NCI-H510A (cell line): ENCODE data around the gene PPP2R2C.

ENCODE experiments used
- DNase-seq: peaks from one replicate; lab custom pipeline; 2025; lab: John Stamatoyannopoulos, UW

PPP2R2C gene

DNA sequence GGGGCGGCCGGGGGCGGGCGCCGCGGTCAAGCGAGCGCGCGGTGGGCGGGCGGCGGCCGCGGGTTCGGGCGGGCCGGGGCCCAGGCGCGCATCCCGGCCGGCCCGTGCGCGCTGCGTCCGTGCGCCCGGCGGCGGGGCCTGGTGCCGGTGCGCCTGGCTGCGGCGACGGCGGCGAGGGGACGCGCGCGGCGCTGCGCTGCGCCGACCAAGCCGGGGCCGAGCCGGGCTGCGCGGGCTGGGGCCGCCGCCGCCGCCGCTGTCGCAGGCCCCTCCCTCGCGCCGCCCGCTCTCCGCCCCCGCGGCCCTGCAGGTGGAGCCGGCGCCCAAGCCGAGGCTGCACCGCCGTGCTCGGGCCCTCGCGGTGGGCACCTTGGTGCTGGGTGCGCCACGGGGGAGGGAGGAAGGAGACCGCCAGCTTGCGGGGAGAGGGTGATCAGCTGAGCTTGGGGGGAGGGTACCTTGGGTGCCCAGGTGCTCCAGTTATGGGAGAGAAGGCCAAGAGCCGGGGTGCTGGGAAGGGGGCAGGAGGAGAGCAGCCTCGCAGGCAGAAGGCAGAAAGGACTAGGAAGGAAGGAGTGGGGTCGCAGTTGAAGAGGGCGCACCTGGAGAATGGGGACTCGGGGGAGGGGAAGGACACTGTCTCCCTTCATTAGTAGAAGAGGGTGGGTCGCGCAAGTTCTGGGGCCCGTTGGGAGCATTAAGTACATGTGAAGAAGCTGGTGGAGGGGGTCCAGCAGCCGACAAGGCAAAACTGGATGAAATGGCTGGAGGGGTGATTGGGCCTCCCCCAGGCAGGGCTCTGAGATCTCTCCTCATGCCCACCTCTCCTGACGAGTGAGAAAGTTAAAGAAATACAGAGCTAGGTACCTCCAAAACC lies at the start of gene PPP2R2C:
TSS of gene PPP2R2C (minus strand) at position 228 of the 877 bp plus-strand sequence. CDS start 385 bp downstream, outside the sequence.
- no peak for DNase-seq

DNA sequence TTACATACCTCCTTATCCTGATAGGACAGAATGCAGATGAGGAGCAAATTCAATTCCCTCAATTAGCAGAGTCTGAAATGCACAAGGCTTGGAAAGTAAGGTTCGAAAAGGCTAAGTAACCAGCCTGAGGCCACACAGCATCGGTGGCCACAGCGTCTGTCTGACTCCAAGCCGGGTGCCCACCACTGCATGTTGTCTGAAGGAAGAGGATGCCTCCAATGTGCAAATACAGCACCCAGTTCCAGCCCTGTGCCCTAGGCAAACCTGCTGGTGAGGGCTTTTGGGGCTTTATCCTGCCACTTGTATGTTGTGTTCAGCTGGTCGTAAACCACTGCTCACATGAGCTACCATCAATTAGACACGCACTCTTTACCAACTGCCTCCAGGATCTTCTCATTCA lies 48.6 kb upstream of the PPP2R2C start:
- DNase-seq: no peak

DNA sequence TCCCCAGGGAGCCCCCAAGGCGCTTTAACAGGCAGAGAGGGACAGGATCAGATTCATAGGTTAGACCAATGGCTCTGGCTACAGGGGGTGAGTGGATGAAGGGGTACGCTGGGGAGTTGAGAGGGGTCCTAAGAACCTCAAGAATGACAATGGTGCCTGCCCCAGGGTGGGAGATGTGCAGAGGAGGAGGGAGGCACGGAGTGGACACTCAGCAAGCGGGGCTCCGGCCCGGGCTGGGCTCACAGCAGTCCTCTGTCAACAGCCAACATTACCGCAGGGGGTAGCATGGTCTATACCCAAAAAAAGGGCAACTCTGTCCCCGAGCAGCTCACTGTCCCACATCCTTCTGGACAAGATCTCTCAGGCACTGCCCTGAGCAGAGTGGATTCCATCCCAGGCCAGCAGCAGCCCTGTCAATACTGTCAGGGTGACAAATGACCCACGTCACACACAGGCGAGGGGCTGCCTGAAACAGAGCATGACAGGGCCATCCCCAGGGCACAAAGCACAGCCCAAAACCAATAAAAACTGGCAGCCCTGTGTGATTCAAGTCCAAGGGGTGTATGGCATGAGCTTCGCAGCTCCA lies 47.7 kb upstream of the PPP2R2C start:
- no peak for DNase-seq

DNA sequence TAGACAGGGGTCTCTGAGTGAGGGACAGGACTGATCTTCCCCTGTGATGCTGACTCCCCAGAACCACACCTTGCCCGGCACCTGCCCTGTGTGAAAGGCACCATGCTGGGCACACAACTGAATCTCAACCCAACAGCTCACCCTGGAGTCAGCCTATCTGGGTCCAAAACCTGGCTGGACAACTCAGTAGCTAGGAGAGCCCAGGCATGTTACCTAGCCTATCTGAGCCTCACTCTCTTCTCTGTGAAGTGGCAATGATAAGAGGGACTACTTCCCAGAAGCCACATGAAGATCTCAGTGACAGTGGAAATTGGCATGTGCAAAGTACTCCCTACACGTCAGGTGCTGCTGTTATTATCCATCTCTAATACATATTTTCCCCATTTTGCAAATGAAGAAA lies 44.8 kb upstream of the PPP2R2C start:
- no peak for DNase-seq

DNA sequence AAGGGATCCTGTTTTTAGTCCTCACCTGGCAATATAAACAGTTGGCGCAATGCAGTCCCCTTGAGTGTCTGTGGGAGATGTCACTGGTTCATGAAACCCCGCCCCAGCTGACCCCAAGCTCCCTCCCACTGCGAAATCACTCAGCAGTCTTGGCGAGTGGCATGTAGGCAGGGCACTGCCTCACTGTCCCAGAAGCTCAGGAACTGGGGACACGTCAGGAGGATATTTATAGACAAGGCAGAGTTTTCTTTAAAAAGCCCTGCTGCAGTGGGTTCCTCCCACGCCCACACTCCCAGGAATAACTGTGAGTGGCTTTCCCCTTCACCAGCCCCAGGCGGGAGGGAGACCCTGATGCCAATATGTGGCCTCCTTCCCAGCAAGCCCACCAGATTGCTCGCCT lies 44.3 kb upstream of the PPP2R2C start:
- no peak for DNase-seq

DNA sequence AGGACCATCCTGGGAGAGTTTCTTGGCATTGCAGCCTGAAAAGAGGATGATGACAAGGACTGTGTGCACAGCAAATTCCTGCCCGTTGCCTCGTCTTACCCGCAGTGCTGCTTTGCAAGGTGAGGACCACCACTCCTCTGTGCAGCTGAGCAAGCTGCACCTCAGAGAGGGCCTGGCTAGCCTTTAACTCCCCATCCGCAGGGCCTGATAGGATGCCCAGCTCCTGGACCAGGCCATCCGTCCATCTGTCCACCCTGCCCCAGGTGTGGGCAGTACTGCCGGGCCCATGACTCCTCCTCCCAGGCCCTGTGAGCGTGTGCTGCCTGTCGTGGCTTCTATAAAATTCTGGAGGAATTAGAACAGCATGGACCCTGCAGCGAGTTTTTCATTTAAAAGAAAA lies 43.9 kb upstream of the PPP2R2C start:
- no peak for DNase-seq

DNA sequence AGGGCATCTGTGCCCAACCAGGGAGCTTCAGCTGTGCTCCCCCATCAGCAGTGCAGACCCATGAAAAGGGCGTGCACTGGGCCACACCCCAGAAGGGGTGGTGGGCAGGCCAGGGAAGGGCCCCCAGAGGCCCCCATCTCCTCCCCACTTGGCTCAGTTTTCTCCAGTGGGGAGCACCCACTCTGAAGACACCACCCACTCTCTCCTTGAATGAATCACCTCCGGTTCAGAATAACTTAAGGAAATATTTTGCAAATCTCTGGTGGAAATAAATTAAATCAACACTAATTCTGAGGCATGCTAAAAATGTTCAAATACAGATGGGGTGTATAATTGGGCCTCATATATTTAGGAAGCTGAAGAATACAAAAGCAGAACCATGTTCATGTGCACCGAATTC lies 41.3 kb upstream of the PPP2R2C start:
- no peak for DNase-seq

DNA sequence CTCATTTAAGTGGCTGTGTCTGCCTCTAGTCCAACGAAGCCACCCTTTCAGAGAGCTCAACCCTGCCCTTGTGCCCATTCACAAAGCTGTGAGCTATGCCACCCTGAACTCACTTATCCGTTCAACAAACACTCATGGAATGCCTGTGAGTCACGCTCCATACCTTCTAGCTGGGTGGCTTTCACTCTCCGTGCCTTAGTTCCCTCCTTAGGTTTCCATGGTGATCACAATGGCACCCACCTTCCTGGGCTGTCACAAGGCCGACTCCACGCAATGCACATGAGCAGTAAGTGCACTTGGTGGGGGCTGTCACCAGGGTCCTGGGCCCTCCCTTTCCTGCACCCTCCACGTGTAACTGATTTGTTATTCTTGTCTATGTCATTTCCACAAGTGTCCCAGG lies 37.2 kb upstream of the PPP2R2C start:
- DNase-seq: no peak

DNA sequence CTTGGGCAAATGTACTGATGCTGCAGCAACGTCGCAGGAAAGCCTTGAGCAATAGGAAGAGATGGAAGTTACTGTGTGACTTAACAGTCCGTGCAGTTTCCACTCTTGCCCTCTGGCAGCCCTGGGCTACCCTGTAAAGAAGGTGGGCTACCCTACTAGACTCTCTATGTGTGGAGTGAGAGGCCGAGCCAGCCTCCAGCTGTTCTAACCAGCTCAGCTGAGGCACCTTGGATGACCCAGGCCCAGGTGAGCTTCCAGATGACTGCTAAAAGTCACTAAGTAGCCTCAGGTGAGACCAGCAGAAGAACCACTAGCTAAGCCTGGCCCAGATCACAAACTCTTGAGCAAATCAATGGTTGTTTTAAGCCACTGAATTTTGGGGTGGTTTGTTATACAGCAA lies 34.9 kb upstream of the PPP2R2C start:
- DNase-seq: no peak

DNA sequence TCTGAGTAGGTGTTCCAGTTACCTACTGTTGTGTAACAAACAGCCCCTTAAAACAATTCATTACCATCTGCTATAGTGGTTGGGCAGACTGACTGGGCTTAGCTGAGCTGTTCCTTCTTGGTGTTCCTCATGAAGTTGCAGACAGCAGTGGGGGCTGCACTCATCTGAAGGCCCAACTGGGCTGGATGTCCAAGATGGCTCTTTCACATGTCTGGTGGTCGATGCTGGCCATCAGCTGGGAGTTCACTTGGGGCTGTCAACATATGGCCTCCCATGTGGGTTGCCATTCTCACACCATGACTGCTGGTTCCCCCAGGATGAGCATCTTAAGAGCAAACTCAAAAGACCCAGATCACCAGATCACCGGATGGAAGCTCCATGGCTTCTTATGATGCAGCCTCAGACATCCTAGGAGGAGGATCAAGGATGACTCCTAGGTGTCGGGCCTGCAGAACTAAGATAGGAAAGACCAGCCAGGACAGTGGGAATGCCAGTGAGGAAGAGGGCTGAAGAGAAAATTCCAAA lies 34.3 kb upstream of the PPP2R2C start:
- DNase-seq: no peak

DNA sequence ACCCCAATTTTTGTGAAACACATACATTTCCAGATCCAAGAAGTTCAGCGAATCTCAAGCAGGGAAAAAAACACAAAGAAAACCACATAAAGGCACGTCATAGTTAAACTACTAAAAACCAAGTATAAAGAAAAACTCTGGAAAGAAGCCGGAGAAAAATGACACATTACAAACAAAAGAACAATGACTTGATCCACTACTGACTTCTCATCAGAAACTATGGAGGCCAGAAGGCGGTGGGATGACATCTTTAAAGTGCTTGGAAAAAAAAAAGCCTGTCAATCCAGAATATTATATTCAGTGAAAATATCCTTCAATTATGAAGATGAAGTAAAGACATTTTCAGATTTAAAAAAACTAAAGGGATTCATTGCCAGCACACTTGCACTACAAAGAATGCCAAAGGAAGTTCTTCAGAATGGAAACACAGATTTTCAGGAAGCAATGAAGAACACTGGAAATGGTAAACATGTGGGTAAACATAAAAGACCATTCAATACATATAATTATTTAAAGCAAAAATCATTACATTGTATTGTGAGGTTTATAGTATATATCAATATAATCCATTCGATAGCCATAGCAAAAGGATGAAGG lies 32.6 kb upstream of the PPP2R2C start:
- no peak for DNase-seq

DNA sequence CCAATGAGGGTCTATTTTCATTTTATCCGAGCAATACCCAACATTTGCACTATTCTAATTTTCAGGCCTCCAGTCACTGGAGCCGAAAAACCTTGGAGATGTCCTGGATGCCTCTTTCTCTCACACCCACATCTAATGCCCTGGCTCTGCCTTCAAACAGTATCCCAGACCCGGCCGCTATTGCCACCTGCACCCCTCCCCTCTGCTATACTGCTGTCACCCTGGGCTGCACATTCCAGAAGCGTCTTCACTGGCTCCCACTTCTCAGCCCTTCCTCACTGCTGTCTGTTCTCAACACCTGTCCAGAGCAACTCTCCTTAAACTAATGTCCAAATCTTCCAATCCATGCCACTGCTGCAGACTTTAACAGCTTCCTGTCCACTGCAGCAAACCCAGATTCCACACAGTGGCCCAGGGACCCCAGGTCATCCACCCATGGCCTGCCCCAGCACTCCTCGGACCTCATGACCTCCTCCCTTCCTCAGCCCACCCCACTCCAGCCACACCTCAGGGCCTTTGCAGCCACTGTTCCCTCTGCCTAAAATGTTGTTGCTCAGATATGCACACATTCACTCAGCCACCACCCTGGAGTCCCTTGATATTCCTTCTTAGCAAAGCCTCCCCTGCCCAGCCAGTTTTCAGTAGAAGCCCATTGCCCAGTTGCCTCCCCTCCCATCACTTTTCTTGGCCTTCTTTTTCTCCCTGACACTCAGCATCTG lies 30.5 kb upstream of the PPP2R2C start:
- no peak for DNase-seq

DNA sequence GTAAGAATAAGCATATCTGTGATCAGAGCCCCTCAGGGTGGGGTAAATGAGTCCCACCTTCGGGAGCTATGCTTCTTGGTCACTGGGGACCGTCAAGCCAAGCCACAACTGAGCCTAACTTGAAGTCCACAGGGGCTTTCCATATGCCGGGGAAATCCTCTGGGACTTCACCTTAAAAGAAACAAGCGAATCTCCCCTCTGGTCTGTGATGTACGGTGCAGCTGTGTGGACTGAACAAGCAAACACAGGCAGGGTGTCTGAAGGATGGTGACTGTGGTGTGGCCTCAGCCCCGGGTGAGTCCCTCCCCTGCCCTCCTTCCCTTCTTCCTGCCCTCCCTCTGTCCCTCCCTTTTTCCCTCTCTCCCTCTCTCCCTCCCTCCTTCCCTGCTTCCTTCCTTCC lies 29.7 kb upstream of the PPP2R2C start:
- DNase-seq: no peak

DNA sequence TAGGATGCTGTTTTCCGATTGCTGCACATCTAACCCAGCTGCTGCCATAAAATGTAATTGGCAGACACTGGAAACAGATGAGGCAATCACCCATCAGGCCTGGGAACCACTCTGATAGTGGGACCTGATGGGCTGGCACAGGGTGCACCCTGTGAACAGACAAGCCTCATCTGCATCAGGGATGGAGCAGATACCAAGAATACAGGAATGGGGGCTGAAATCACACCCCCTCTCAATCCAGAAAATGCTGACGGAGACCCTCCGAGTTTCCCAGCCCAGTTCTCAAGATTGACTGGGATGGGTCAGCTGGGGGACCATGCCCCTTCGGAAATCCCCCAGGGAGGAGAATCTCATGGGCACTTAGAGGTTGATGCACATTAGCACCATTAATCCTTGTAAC lies 28.8 kb upstream of the PPP2R2C start:
- no peak for DNase-seq

DNA sequence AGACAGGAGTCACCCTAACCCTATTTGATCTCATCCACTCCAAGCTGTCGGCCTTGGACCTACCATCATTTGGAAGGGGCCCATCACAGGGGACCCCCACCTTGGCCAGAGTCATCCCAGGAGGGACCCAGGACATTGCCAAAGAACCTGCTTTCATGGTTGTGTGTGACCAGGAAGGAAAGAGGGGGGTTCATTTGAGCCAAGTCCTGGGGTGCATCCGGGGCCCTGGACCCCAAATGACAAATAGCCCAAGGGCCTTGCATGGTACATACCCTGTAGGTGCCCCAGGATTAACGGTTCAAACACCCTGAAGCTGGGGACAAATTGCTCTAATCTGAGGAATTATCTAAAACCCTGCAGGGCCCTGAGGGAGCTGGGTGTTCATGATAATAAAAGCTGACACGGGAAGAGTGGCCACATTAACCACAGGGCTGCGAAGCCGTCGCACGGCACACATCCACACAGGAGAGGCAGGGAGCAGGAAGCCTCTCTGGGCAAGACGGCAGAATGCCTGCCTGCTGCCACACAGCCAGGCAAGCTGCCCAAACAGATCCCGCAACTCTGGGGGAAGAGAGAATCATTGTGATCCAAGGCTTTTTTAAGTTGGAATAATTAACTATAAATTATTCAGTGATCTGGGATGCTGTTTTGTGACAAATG lies 28.2 kb upstream of the PPP2R2C start:
- no peak for DNase-seq

DNA sequence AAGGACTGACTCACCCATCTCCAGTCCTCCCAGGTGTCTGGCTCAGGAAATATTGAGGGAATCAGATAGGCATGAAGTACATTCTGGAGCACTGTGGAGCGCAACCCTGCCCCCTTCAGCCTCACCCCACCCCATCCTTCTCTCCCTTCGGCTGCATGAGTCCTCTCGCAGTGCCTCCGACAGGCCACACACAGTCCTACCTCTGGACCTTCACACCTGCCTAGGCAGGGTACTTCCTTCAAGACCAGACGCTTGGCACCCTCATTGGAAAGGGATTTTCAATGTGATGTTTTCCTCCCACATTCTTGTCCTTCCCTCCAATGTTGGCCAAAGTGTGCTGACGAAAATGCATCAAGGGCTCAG lies 26.8 kb upstream of the PPP2R2C start:
- DNase-seq: no peak

DNA sequence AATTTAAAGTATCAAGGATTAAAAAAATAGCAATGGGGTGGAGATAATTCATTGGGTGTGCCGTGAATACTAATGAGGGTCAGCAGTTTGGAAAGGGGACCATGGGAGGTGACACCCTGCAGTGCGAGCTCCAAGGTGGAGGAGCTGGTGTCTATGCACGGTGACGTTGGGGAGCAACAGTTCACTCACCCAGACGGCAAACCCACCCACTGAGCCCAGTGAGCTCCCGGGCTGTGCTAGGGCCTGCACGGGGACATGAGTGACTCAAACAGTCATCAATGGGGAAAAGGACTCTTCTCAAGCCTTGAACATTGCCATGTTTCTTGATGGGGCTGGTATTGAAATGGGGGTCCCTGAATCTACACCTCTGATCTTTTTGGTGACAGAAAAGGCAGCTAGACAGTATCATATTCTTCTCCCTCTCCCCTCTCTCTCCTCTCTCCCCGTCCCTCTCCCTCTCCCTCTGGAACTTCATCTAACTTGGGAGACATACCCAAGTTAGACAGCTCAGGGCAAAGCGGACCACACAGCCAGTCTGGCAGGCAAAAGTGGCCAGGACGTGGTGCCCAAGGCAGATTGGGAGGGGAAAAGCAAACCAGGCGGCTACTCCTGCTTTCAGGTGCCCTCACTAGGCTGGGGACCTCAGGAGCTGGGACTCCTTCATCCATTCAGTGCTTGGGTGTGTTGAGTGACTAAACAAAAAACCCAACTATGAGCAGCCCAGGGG lies 26.3 kb upstream of the PPP2R2C start:
- no peak for DNase-seq

DNA sequence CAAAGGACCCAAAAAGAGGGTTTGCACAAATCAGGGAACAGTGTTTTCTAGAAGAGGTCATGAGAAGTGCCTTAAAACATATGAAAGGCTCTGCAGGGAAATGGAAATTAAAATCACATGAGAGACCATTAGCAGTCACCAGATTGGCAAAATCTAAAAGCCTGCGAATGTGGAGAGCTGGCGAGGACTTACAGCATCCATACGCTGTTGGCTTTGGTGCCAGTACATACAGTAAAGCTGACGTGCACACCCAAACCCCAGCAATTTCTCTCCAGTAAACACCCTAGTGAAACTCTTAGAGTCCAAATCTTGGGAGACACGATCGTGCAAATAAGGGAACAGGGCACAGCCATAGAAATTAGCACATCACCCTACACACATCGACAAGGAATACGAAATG lies 25.4 kb upstream of the PPP2R2C start:
- no peak for DNase-seq

DNA sequence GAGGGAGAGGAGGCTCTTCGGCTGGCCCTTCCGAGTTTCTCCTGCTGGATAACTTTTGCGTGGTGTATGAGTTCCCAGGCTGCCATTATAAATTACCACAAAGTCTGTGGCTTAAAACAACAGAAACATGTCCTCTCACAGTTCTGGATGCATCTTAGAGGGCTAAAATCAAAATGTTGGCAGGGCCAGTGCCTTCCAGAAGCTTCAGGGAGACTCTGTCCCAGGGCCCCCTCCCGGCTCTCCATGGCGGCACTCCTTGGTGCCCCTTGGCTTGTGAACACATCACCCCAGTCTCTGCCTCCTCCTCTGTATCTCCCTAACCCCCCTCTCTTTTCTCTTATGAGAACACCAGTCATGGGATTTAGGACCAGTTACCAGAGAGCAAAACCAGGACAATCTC lies 23.3 kb upstream of the PPP2R2C start:
- no peak for DNase-seq

DNA sequence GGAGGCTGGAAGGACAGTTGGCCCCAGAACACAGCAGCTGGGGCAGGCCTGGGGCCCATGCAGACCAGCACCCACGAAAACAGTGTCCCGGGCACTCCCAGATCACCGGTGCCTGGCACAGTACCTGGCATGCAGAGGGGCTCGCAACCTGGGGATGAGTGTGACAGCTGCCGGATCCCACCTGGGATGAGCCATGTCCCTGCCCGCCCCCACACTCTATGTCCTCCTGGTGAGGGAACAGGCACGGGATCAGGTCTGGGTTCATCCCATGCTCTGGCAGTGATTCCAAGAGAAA lies 22.8 kb upstream of the PPP2R2C start:
- no peak for DNase-seq

DNA sequence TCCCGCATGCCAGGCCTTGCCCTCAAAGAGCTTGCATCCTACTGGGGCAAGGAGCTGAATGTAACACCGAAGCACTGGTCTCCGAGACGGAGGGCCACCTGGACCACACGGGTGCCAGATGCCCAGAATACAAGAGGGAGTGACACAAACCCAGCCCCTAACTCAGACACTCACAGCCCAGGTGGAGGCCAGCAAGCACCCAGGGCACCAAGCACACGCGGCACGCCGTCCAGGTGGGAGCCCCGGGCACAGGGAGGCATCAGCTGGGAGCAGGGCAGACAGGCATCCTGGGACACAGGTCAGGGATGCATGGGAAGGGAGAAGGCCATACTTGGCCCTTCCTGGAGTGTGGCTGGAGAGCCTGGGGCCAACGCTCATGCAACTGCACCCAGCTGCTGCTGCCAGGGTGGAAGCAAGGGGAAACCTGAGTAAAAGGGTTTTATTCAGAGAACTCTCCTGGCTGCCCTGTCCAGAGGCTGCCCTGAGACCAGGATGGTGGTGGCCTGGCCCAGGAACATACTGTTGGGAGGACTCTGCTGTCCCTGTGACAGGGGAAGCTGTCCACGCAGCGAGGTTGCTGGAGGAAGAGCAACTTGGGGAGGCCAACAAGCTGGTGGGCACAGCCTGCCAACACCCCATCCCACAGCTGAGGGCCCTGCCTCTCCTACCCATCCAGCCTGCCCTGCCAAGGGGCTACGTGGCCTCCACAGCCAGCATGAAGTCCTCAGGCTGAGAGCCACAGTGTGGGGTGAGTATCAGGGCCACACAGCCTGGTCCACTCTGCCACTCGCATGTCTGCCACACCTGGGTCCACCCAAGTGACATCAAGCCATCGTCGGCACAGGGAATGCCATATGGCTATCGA lies 22.2 kb upstream of the PPP2R2C start:
- DNase-seq: no peak
